ENCODE measurements around the gene GARRE1.

GRCh38 chr19:34213283-34213682 lies 41.1 kb upstream of the GARRE1 start:
- TF ChIP-seq POLR2AphosphoS5 (IDR thresholded peaks at IDR 0.05) (no peak), CTCF (IDR thresholded peaks at IDR 0.05; ENCODE audit: poor library complexity, severe bottlenecking) (no peak), SMC3 (conservative IDR thresholded peaks at IDR 0.05; ENCODE audit: poor library complexity) (no peak), MXI1 (conservative IDR thresholded peaks at IDR 0.05; ENCODE audit: poor library complexity, severe bottlenecking) (no peak), RAD21 (conservative IDR thresholded peaks at IDR 0.05) (no peak), EZH2 (IDR thresholded peaks at IDR 0.05; ENCODE audit: borderline replicate concordance, insufficient read depth, low read length, poor library complexity, severe bottlenecking) (no peak)
- TF ChIP-seq, protein P1, sequence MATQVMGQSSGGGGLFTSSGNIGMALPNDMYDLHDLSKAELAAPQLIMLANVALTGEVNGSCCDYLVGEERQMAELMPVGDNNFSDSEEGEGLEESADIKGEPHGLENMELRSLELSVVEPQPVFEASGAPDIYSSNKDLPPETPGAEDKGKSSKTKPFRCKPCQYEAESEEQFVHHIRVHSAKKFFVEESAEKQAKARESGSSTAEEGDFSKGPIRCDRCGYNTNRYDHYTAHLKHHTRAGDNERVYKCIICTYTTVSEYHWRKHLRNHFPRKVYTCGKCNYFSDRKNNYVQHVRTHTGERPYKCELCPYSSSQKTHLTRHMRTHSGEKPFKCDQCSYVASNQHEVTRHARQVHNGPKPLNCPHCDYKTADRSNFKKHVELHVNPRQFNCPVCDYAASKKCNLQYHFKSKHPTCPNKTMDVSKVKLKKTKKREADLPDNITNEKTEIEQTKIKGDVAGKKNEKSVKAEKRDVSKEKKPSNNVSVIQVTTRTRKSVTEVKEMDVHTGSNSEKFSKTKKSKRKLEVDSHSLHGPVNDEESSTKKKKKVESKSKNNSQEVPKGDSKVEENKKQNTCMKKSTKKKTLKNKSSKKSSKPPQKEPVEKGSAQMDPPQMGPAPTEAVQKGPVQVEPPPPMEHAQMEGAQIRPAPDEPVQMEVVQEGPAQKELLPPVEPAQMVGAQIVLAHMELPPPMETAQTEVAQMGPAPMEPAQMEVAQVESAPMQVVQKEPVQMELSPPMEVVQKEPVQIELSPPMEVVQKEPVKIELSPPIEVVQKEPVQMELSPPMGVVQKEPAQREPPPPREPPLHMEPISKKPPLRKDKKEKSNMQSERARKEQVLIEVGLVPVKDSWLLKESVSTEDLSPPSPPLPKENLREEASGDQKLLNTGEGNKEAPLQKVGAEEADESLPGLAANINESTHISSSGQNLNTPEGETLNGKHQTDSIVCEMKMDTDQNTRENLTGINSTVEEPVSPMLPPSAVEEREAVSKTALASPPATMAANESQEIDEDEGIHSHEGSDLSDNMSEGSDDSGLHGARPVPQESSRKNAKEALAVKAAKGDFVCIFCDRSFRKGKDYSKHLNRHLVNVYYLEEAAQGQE (IDR thresholded peaks at IDR 0.05; ENCODE audit: borderline replicate concordance): no peak
